Activated CD4-positive, alpha-beta T cell treated with anti-CD3 and anti-CD28 coated beads, Interleukin-2, amount 10 ng/mL, durations not matched to agents 24 days and 14 days (primary cell): ENCODE measurements around the gene RASL10B. TPM values are rescaled to one million over a fixed set of nuclear protein-coding genes. Genes with fewer than 3 reads are reported as not detected.

ENCODE experiments used
- DNase-seq: peaks from one replicate; pipeline ENCODE4 v3.0.0; 2022
- H3K27ac Mint-ChIP-seq: one replicate; pipeline ENCODE4 v1.8.0; 2022; ENCODE audit warnings: mild to moderate bottlenecking, mixed read lengths
- H3K27me3 Mint-ChIP-seq: one replicate; pipeline ENCODE4 v1.8.0; 2022; ENCODE audit warnings: mixed read lengths
- H3K36me3 Mint-ChIP-seq: one replicate; pipeline ENCODE4 v1.8.0; 2022; ENCODE audit warnings: low read depth, mild to moderate bottlenecking, mixed read lengths
- H3K4me1 Mint-ChIP-seq: one replicate; pipeline ENCODE4 v1.8.0; 2021; ENCODE audit warnings: mixed read lengths
- H3K4me3 Mint-ChIP-seq: one replicate; pipeline ENCODE4 v1.8.0; 2022; ENCODE audit warnings: mild to moderate bottlenecking, moderate library complexity, mixed read lengths
- H3K9me3 Mint-ChIP-seq: one replicate; pipeline ENCODE4 v1.8.0; 2021; ENCODE audit warnings: mixed read lengths
- intact Hi-C: fragments of 100-400 bp; cut with micrococcal nuclease; formaldehyde crosslinking; loops from one replicate; pipeline ENCODE4 v1.15.1; 2023
- total RNA-seq: library from RNA; stranded (reverse); gene quantifications from 2 replicates; pipeline ENCODE4 v1.2.3, GENCODE V29; 2022

RASL10B gene
- total RNA-seq, 1 donor from 2014 or later: 0.72 TPM

- intact Hi-C loops: loop anchor here (10.0 kb wide), 1 partner anchor 596 kb away; the partner anchor contains the start of genes NLE1 and UNC45B
- H3K27me3 Mint-ChIP-seq: peaks cover 33% of the 10 kb centered on the region
- H3K4me3 Mint-ChIP-seq: peak overlapping the region; percentile 70
- H3K4me1 Mint-ChIP-seq: peaks cover 4% of the 10 kb centered on the region
- H3K36me3 Mint-ChIP-seq: no peaks in the 10 kb centered on the region
- no peak overlapping the region for H3K27ac Mint-ChIP-seq
- H3K9me3 Mint-ChIP-seq: no peaks in the 10 kb centered on the region
- peak; percentile 73 for DNase-seq
These were observed 9.8 kb downstream of the RASL10B start for GRCh38 chr17:35740997-35741931.

DNA sequence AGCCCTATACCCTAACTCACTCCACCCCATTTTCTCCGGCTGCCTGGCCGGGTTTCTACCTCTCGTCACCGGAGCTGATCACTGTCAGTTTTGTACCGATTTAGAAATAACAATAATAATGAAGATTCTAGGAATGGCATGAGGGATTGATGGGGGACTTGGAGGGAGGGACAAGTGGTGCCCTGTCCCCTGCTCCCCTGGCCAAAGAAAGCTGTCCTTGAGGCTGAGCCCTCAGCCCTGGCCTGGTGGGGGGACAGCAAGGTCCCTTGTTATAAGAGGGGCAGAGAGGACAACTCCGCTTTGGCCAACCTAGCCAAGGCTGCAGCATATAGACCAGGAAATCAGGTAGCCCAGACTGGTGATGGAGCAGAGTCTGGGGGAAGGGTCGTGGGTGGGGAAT, 11.1 kb downstream of the RASL10B start:
- Mint-ChIP-seq H3K9me3 (no peaks in the 10 kb centered on the region), H3K4me3 (no peak overlapping the region), H3K27me3 (peaks cover 33% of the 10 kb centered on the region), H3K4me1 (peaks cover 4% of the 10 kb centered on the region), H3K27ac (no peak overlapping the region), H3K36me3 (no peaks in the 10 kb centered on the region)
- intact Hi-C loops: loop anchor here (10.0 kb wide), 1 partner anchor 598 kb away; the partner anchor contains the start of genes NLE1 and UNC45B
- DNase-seq: no peak

DNA sequence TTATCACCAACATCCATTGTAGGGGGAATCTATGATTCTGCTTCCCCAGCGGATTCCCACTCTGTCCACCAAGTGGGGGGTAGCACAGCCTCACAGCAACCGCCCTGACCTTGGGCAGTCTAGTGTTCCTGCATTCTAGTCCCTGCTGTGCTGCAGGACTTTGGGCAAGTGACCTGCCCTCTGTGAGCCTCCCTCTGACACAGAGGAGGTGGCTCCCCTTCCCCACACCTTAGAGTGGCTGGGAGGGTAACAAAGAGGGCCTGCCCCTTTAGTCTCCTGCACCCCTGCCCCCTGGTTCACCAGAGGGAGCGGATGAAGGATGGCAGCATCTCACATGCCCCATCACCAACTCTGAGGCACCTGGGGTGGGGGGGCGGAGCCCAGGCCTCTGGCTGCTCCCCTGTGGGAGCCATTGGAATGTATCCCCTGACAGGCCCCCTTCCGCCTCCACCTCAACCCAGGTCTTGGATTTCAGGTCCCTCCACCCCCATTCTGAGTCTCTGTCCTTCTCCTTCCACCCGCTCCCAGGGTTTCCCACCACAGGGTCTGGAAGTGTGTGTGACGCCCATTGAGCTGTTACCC, 11.5 kb downstream of the RASL10B start:
- Mint-ChIP-seq H3K4me1 (peaks cover 4% of the 10 kb centered on the region), H3K36me3 (no peaks in the 10 kb centered on the region), H3K27me3 (peaks cover 33% of the 10 kb centered on the region), H3K4me3 (no peak overlapping the region), H3K27ac (no peak overlapping the region), H3K9me3 (no peaks in the 10 kb centered on the region)
- DNase-seq: no peak
- intact Hi-C loops: loop anchor here (10.0 kb wide), 1 partner anchor 598 kb away; the partner anchor contains the start of genes NLE1 and UNC45B

GRCh38 chr17:35743626-35744328, 12.3 kb downstream of the RASL10B start:
- Mint-ChIP-seq H3K27me3 (peaks cover 36% of the 10 kb centered on the region), H3K4me3 (no peak overlapping the region), H3K4me1 (peaks cover 11% of the 10 kb centered on the region), H3K9me3 (no peaks in the 10 kb centered on the region), H3K36me3 (no peaks in the 10 kb centered on the region), H3K27ac (no peak overlapping the region)
- intact Hi-C loops: loop anchor here (10.0 kb wide), 1 partner anchor 599 kb away; the partner anchor contains the start of genes NLE1 and UNC45B
- peak; percentile 70 for DNase-seq

GRCh38 chr17:35744830-35745229, 13.4 kb downstream of the RASL10B start:
- no peaks in the 10 kb centered on the region for H3K36me3 Mint-ChIP-seq
- intact Hi-C loops: loop anchor here (10.0 kb wide), 1 partner anchor 600 kb away; the partner anchor contains the start of genes NLE1 and UNC45B
- DNase-seq: no peak
- no peak overlapping the region for H3K4me3 Mint-ChIP-seq
- H3K4me1 Mint-ChIP-seq: peaks cover 18% of the 10 kb centered on the region
- peaks cover 37% of the 10 kb centered on the region for H3K27me3 Mint-ChIP-seq
- H3K9me3 Mint-ChIP-seq: no peaks in the 10 kb centered on the region
- no peak overlapping the region for H3K27ac Mint-ChIP-seq

GRCh38 chr17:35745246-35745645, 13.8 kb downstream of the RASL10B start:
- Mint-ChIP-seq H3K36me3 (no peaks in the 10 kb centered on the region), H3K4me1 (peaks cover 20% of the 10 kb centered on the region), H3K9me3 (no peaks in the 10 kb centered on the region), H3K4me3 (no peak overlapping the region), H3K27ac (no peak overlapping the region), H3K27me3 (peaks cover 35% of the 10 kb centered on the region)
- intact Hi-C loops: loop anchor here (10.0 kb wide), 1 partner anchor 600 kb away; the partner anchor contains the start of genes NLE1 and UNC45B
- no peak for DNase-seq

- Mint-ChIP-seq H3K4me1 (peaks cover 20% of the 10 kb centered on the region), H3K36me3 (no peaks in the 10 kb centered on the region), H3K27me3 (peaks cover 37% of the 10 kb centered on the region), H3K27ac (no peak overlapping the region), H3K9me3 (no peaks in the 10 kb centered on the region), H3K4me3 (no peak overlapping the region)
- intact Hi-C loops: loop anchor here (2.0 to 10.0 kb wide), 2 partner anchors 433 to 601 kb away; partner anchors contain the start of genes NLE1 and UNC45B
- DNase-seq: no peak
These were observed 14.4 kb downstream of the RASL10B start for GRCh38 chr17:35745749-35746320.

- H3K4me3 Mint-ChIP-seq: no peak overlapping the region
- H3K27ac Mint-ChIP-seq: no peak overlapping the region
- H3K36me3 Mint-ChIP-seq: no peaks in the 10 kb centered on the region
- intact Hi-C loops: loop anchor here (1.0 to 10.0 kb wide), 3 partner anchors 134 to 603 kb away; partner anchors contain the start of genes NLE1 and UNC45B
- no peaks in the 10 kb centered on the region for H3K9me3 Mint-ChIP-seq
- H3K4me1 Mint-ChIP-seq: peaks cover 18% of the 10 kb centered on the region
- DNase-seq: peak; percentile 93
- peaks cover 30% of the 10 kb centered on the region for H3K27me3 Mint-ChIP-seq
These were observed 16.1 kb downstream of the RASL10B start for GRCh38 chr17:35747540-35748017.

- H3K27ac Mint-ChIP-seq: peak overlapping the region; percentile 56
- H3K4me1 Mint-ChIP-seq: peaks cover 18% of the 10 kb centered on the region
- no peak for DNase-seq
- H3K36me3 Mint-ChIP-seq: no peaks in the 10 kb centered on the region
- intact Hi-C loops: loop anchor here (10.0 kb wide), 1 partner anchor 604 kb away; the partner anchor contains the start of genes NLE1 and UNC45B
- no peaks in the 10 kb centered on the region for H3K9me3 Mint-ChIP-seq
- no peak overlapping the region for H3K4me3 Mint-ChIP-seq
- H3K27me3 Mint-ChIP-seq: peaks cover 36% of the 10 kb centered on the region
These were observed 17.0 kb downstream of the RASL10B start for GRCh38 chr17:35748341-35748841.

GRCh38 chr17:35748979-35749378, 17.5 kb downstream of the RASL10B start:
- Mint-ChIP-seq H3K9me3 (no peaks in the 10 kb centered on the region), H3K4me1 (peaks cover 18% of the 10 kb centered on the region), H3K27ac (no peak overlapping the region), H3K27me3 (peaks cover 34% of the 10 kb centered on the region), H3K36me3 (no peaks in the 10 kb centered on the region), H3K4me3 (no peak overlapping the region)
- intact Hi-C loops: loop anchor here (10.0 kb wide), 1 partner anchor 604 kb away; the partner anchor contains the start of genes NLE1 and UNC45B
- DNase-seq: no peak

DNA sequence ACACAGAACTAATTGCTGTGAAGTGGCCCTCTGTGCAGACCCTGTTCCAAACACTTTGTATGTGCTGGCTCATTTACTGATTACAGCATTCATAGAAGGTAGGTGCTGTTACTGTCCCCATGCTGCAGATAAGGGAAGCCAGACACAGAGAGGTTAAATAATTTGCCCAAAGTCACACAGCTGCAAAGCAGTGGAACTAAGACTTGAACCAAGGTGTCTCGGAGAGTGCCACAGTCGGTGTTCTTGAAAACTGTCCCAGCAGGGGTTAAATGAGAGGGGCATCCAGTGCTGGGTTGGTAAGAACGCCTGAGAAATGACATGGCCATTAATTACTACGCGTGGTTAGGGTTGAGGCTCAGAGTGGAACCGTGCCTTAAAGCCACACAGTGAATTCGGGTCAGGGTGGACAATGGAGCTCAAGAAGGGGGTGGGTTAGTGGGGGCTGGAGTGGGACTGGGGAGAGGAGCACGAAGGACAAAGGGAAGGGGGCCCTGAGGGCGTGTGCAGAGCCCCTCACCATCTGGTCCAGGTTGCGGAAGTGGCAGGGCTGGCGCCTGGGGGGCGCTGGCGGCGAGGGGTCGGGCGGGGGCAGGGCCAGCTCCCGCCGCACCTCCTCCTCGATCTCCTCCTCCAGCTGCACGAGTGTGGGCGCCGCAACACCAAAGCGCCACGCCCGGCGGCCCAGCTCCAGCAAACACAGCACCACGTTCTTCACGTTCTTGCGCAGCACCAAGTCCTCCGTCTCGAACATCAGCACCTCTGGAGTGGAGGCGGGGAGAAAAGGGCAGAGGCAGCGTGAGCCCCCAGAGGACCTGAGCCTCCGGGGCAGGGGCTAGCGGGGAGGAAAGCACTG, 18.3 kb downstream of the RASL10B start:
- intact Hi-C loops: loop anchor here (10.0 kb wide), 1 partner anchor 605 kb away; the partner anchor contains the start of genes NLE1 and UNC45B
- H3K4me3 Mint-ChIP-seq: peak overlapping the region; percentile 47
- no peak for DNase-seq

More for the DNA sequence above, 18.3 kb downstream of the RASL10B start:
- Mint-ChIP-seq H3K4me1 (peaks cover 18% of the 10 kb centered on the region), H3K36me3 (no peaks in the 10 kb centered on the region), H3K27me3 (peaks cover 37% of the 10 kb centered on the region), H3K27ac (no peak overlapping the region), H3K9me3 (no peaks in the 10 kb centered on the region)
